ENCODE data around the gene PCDHGA2. TPM values are rescaled to one million over a fixed set of nuclear protein-coding genes. Genes with fewer than 3 reads are reported as not detected.

The PCDHGA2 gene
- total RNA-seq, 2 donors from 2014 or later = 2.4 to 19.7 TPM

GRCh38 chr5:141392429-141393198, 54.1 kb downstream of the PCDHGA2 start, which contains the start of gene PCDHGA8:
PCDHGA8 (plus strand) TSS chr5:141392633; CDS start chr5:141392814, 181 bp downstream.
- Histone ChIP-seq H3K9me3 (no peaks in the 10 kb centered on the region), H3K27me3 (replicated peaks; ENCODE audit: insufficient read depth) (peaks cover 6% of the 10 kb centered on the region), H3K27ac (no peak within 1 kb of the TSS), H3K4me1 (replicated peaks) (no peaks in the 10 kb centered on the region), H3K36me3 (no peaks in the 10 kb centered on the region), H3K4me3 (no peak within 1 kb of the TSS)
- TF ChIP-seq POLR2AphosphoS5 (IDR thresholded peaks at IDR 0.05) (no peak), CTCF (IDR thresholded peaks at IDR 0.05) (no peak), POLR2A (IDR thresholded peaks at IDR 0.05) (no peak)
- 26% methylated on average over 38 of the region's 38 CpGs for WGBS
- no peak for DNase-seq (ENCODE audit: low spot score)
- intact Hi-C loops (cut with DNase I) = no loop called here

Other genes with a start within 250 kb of the PCDHGA2 start
- 10 to 100 TPM; 12.6 to 23.0 TPM for gene PCDHB2, start 244.1 kb upstream of the PCDHGA2 start, total RNA-seq
- 1 to 10 TPM; 2.5 to 6.5 TPM for gene PCDHB3, start 238.3 kb upstream of the PCDHGA2 start, total RNA-seq
- gene PCDHB4, start 216.9 kb upstream of the PCDHGA2 start, total RNA-seq = 1 to 10 TPM; 1.4 to 1.7 TPM
- 10 to 100 TPM in 1 of 2 donors, 1 to 10 TPM in 1; 5.3 to 11.3 TPM for gene PCDHB5, start 203.6 kb upstream of the PCDHGA2 start, total RNA-seq
- gene PCDHB6, start 188.7 kb upstream of the PCDHGA2 start, total RNA-seq = 1 to 10 TPM in 1 of 2 donors, under 1 TPM in 1; 0.87 to 2.6 TPM
- gene PCDHB7, start 166.1 kb upstream of the PCDHGA2 start, total RNA-seq = 1 to 10 TPM; 1.2 to 1.9 TPM
- 1 to 10 TPM in 1 of 2 donors, under 1 TPM in 1; 0.23 to 2.6 TPM for gene PCDHB8, start 161.0 kb upstream of the PCDHGA2 start, total RNA-seq
- gene PCDHB16, start 156.4 kb upstream of the PCDHGA2 start, total RNA-seq = 1 to 10 TPM in 1 of 2 donors, under 1 TPM in 1; 0.18 to 4.4 TPM
- 1 to 10 TPM; 1.0 to 4.2 TPM for gene PCDHB9, start 151.6 kb upstream of the PCDHGA2 start, total RNA-seq
- 1 to 10 TPM in 1 of 2 donors, under 1 TPM in 1; 0.96 to 3.5 TPM for gene PCDHB10, start 146.4 kb upstream of the PCDHGA2 start, total RNA-seq
- gene PCDHB11, start 139.1 kb upstream of the PCDHGA2 start, total RNA-seq = 1 to 10 TPM in 1 of 2 donors, under 1 TPM in 1; 0.41 to 2.6 TPM
- gene PCDHB12, start 130.0 kb upstream of the PCDHGA2 start, total RNA-seq = 1 to 10 TPM in 1 of 2 donors, under 1 TPM in 1; 0.32 to 4.3 TPM
- 1 to 10 TPM; 4.0 to 6.5 TPM for gene PCDHB13, start 124.8 kb upstream of the PCDHGA2 start, total RNA-seq
- 1 to 10 TPM; 4.6 to 6.7 TPM for gene PCDHB14, start 115.4 kb upstream of the PCDHGA2 start, total RNA-seq
- gene PCDHB15, start 93.4 kb upstream of the PCDHGA2 start, total RNA-seq = 10 to 100 TPM in 1 of 2 donors, under 1 TPM in 1; 0.82 to 12.4 TPM
- 1 to 10 TPM in 1 of 2 donors, under 1 TPM in 1; 0.23 to 4.4 TPM for gene SLC25A2, start 34.7 kb upstream of the PCDHGA2 start, total RNA-seq
- 10 to 100 TPM; 59.3 to 85.9 TPM for gene TAF7, start 18.0 kb upstream of the PCDHGA2 start, total RNA-seq
- 1 to 10 TPM in 1 of 2 donors, under 1 TPM in 1; 0.64 to 4.8 TPM for gene PCDHGA1, start 8.2 kb upstream of the PCDHGA2 start, total RNA-seq
- gene PCDHGA3, start 5.1 kb downstream of the PCDHGA2 start, total RNA-seq = 10 to 100 TPM in 1 of 2 donors, 1 to 10 TPM in 1; 1.3 to 18.2 TPM
- 1 to 10 TPM; 3.9 to 6.5 TPM for gene PCDHGB1, start 11.3 kb downstream of the PCDHGA2 start, total RNA-seq
- gene PCDHGA4, start 16.3 kb downstream of the PCDHGA2 start, total RNA-seq = 10 to 100 TPM in 1 of 2 donors, 1 to 10 TPM in 1; 2.5 to 10.5 TPM
- gene PCDHGB2, start 21.2 kb downstream of the PCDHGA2 start, total RNA-seq = 10 to 100 TPM in 1 of 2 donors, 1 to 10 TPM in 1; 5.3 to 10.5 TPM
- 1 to 10 TPM; 4.1 to 4.8 TPM for gene PCDHGA5, start 25.4 kb downstream of the PCDHGA2 start, total RNA-seq
- gene PCDHGB3, start 31.5 kb downstream of the PCDHGA2 start, total RNA-seq = 1 to 10 TPM; 3.1 to 7.7 TPM
- gene PCDHGA6, start 35.1 kb downstream of the PCDHGA2 start, total RNA-seq = 1 to 10 TPM; 2.0 to 8.4 TPM
- gene PCDHGA7, start 44.0 kb downstream of the PCDHGA2 start, total RNA-seq = 1 to 10 TPM; 4.1 to 8.2 TPM
- gene PCDHGB4, start 48.9 kb downstream of the PCDHGA2 start, total RNA-seq = 1 to 10 TPM; 6.7 to 9.9 TPM
- gene PCDHGA8, start 53.9 kb downstream of the PCDHGA2 start, total RNA-seq = 1 to 10 TPM; 1.1 to 4.2 TPM
- gene PCDHGB5, start 59.2 kb downstream of the PCDHGA2 start, total RNA-seq = 10 to 100 TPM in 1 of 2 donors, 1 to 10 TPM in 1; 7.9 to 24.5 TPM
- 1 to 10 TPM; 3.9 to 7.7 TPM for gene PCDHGA9, start 64.0 kb downstream of the PCDHGA2 start, total RNA-seq
- 10 to 100 TPM in 1 of 2 donors, 1 to 10 TPM in 1; 5.2 to 11.0 TPM for gene PCDHGB6, start 69.3 kb downstream of the PCDHGA2 start, total RNA-seq
- gene PCDHGA10, start 74.2 kb downstream of the PCDHGA2 start, total RNA-seq = 10 to 100 TPM in 1 of 2 donors, 1 to 10 TPM in 1; 6.7 to 11.1 TPM
- 10 to 100 TPM in 1 of 2 donors, 1 to 10 TPM in 1; 7.0 to 14.6 TPM for gene PCDHGB7, start 78.9 kb downstream of the PCDHGA2 start, total RNA-seq
- 1 to 10 TPM; 2.9 to 3.4 TPM for gene PCDHGA11, start 82.3 kb downstream of the PCDHGA2 start, total RNA-seq
- 1 to 10 TPM; 3.8 to 6.8 TPM for gene PCDHGA12, start 91.7 kb downstream of the PCDHGA2 start, total RNA-seq
- 10 to 100 TPM; 27.6 to 55.3 TPM for gene PCDHGC3, start 137.2 kb downstream of the PCDHGA2 start, total RNA-seq
- 1 to 10 TPM; 3.8 to 4.1 TPM for gene PCDHGC4, start 146.3 kb downstream of the PCDHGA2 start, total RNA-seq
- gene PCDHGC5, start 150.3 kb downstream of the PCDHGA2 start, total RNA-seq = 1 to 10 TPM in 1 of 2 donors, under 1 TPM in 1; 0.96 to 2.7 TPM

Measured in prostate gland (tissue), 2 donors.